Measurements from ENCODE around the gene ACSM5. TPM values are rescaled to one million over a fixed set of nuclear protein-coding genes. Genes with fewer than 3 reads are reported as not detected.

Gene ACSM5
- total and polyA plus RNA-seq, 2 of the 4 experiments (the other 2 are of a cell fraction) = not detected

DNA sequence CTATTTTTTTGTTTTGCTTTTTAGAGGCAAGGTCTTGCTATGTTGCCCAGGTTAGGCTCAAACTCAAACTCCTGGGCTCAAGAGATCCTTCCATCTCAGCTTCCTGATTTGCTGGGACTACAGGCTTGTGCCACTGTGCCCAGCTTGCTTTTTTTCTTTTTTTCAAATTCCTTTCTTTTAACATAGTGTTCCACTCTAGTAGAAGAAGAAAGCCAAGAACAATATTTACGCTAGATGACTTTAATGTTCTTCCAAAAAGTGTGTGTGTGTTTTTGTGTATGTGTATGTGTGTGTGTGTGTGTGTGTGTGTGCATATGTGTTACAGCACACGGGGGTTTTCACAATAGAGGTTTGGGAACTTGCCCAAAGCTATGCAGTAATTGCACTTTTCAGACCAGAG is 46.1 kb upstream of the ACSM5 start:
- BruUV-seq (replicated peaks) = no TSS peak
- no CpG with 5 or more reads among the region's 2 CpGs for WGBS, 2 experiments (ENCODE audit: extremely low coverage in 2 of 2, insufficient read length in 1 of 2)
- Histone ChIP-seq H3K56ac (ENCODE audit: extremely low read depth, insufficient read depth, low read length) (no peak overlapping the region), H4K8ac (ENCODE audit: low read depth in 2 of 2, low read length in 2 of 2) (no peak overlapping the region), H3K9me3 (ENCODE audit: control insufficient read depth, insufficient read depth, low read length) (peaks cover 5% of the 10 kb centered on the region; the same call in 1 of the 2 replicates), H3K9ac (ENCODE audit: low read depth, low read length) (no peak overlapping the region), H3K79me1 (ENCODE audit: low read depth in 1 of 2, low read length in 2 of 2) (no peaks in the 10 kb centered on the region), H3K4me1 (ENCODE audit: control insufficient read depth, insufficient read depth, low read length) (no peaks in the 10 kb centered on the region), H3K9me1 (ENCODE audit: insufficient read depth, low read length) (no peaks in the 10 kb centered on the region), H4K20me1 (ENCODE audit: insufficient read depth, low read length) (no peaks in the 10 kb centered on the region), H2AFZ (replicated peaks; ENCODE audit: low read length, poor library complexity) (no peak overlapping the region), H2BK120ac (ENCODE audit: low read depth, low read length) (no peak overlapping the region), H4K5ac (ENCODE audit: low read depth, low read length) (no peak overlapping the region), H3K27ac (ENCODE audit: insufficient read depth, low read length) (no peak overlapping the region), H3K4me2 (ENCODE audit: low read depth, low read length) (no peak overlapping the region), H3K4me3 (ENCODE audit: insufficient read depth, low read depth, low read length) (no peak overlapping the region), H2AK5ac (ENCODE audit: low read depth, low read length) (no peak overlapping the region), H2AK9ac (replicated peaks; ENCODE audit: low read depth, low read length, poor library complexity) (no peak overlapping the region), H3K18ac (ENCODE audit: low read depth, low read length) (no peak overlapping the region), H3K27me3 (ENCODE audit: control insufficient read depth, insufficient read depth, low read length) (no peaks in the 10 kb centered on the region), H2BK20ac (ENCODE audit: low read depth, low read length) (no peak overlapping the region), H3K36me3 (ENCODE audit: control insufficient read depth, insufficient read depth, low read length) (no peaks in the 10 kb centered on the region), H2BK15ac (ENCODE audit: low read depth, low read length) (no peak overlapping the region), H3K4ac (ENCODE audit: low read depth, low read length) (no peak overlapping the region), H3K14ac (replicated peaks; ENCODE audit: low read depth, low read length) (no peak overlapping the region), H3K23ac (ENCODE audit: low read depth, low read length) (no peak overlapping the region), H4K91ac (ENCODE audit: insufficient read depth, low read depth, low read length) (no peak overlapping the region), H2BK5ac (ENCODE audit: low read depth, low read length, poor library complexity, severe bottlenecking) (no peak overlapping the region)
- ATAC-seq (ENCODE audit: low read depth) (no peak), DNase-seq (no peak)
- TF ChIP-seq RCOR1 (IDR thresholded peaks at IDR 0.05; ENCODE audit: insufficient replicate concordance, low read length) = no peak
- TF ChIP-seq RAD21 (IDR thresholded peaks at IDR 0.05; ENCODE audit: low read length) = no peak
- no peak for TF ChIP-seq CHD1 (IDR thresholded peaks at IDR 0.05; ENCODE audit: low read depth, low read length)
- TF ChIP-seq CEBPB (IDR thresholded peaks at IDR 0.05; ENCODE audit: low read depth, low read length) = no peak
- TF ChIP-seq NFE2L2 (IDR thresholded peaks at IDR 0.05; ENCODE audit: low read depth, low read length) = no peak
- no peak for TF ChIP-seq POLR2A (IDR thresholded peaks at IDR 0.05; ENCODE audit: low read depth, low read length)
- no peak for TF ChIP-seq BHLHE40 (IDR thresholded peaks at IDR 0.05; ENCODE audit: low read depth, low read length)
- POLR2A ChIA-PET (ENCODE audit: unreplicated experiment) = interaction anchor here (0.8 kb wide), 1 partner anchor 463 kb away, joined by 9 read pairs; no protein-coding TSS in a partner anchor
- CTCF ChIA-PET = interaction anchor here (0.7 kb wide), 1 partner anchor 31 kb away, joined by 5 read pairs; no protein-coding TSS in a partner anchor
- in situ Hi-C loops (cut with MboI; ENCODE audit: low sequenced_read_pairs) = no loop called here
- dilution Hi-C loops (cut with HindIII; ENCODE audit: low sequenced_read_pairs, unreplicated experiment) = no loop called here
- intact Hi-C loops (cut with micrococcal nuclease) = no loop called here
